GM18951 (cell line): ENCODE measurements around the gene NHLRC4.

Experiments
- POLR2A ChIP-seq: IDR thresholded peaks from 4 replicates; pipeline ENCODE4 v1.6.1; 2011; ENCODE audit warnings: mild to moderate bottlenecking; ENCODE audit not compliant: insufficient read length, insufficient read depth; ENCODE audit errors: extremely low read depth
- in situ Hi-C: fragments of 300-500 bp; cut with MboI; formaldehyde crosslinking; loops from one replicate; pipeline ENCODE4 v1.12.0; 2022; ENCODE audit warnings: low sequenced_read_pairs, mixed read lengths, inconsistent platforms; ENCODE audit not compliant: unreplicated experiment

The NHLRC4 gene

GRCh38 chr16:537415-538335, 29.1 kb upstream of the NHLRC4 start:
- in situ Hi-C loops: no loop called here
- TF ChIP-seq POLR2A: no peak

GRCh38 chr16:539901-540530, 26.8 kb upstream of the NHLRC4 start:
- in situ Hi-C loops: no loop called here

GRCh38 chr16:540645-541340, 26.0 kb upstream of the NHLRC4 start:
- TF ChIP-seq POLR2A: no peak
- in situ Hi-C loops: no loop called here

More at GRCh38 chr16:539901-540530, 26.8 kb upstream of the NHLRC4 start:
- TF ChIP-seq POLR2A: no peak

GRCh38 chr16:543301-544164, 23.3 kb upstream of the NHLRC4 start:
- in situ Hi-C loops: no loop called here
- no peak for TF ChIP-seq POLR2A

GRCh38 chr16:544517-544916, 22.3 kb upstream of the NHLRC4 start:
- in situ Hi-C loops: no loop called here

GRCh38 chr16:546909-547770, 19.7 kb upstream of the NHLRC4 start:
- in situ Hi-C loops: no loop called here

More at GRCh38 chr16:544517-544916, 22.3 kb upstream of the NHLRC4 start:
- no peak for TF ChIP-seq POLR2A

GRCh38 chr16:548586-548985, 18.2 kb upstream of the NHLRC4 start:
- in situ Hi-C loops: no loop called here
- no peak for TF ChIP-seq POLR2A

More at GRCh38 chr16:546909-547770, 19.7 kb upstream of the NHLRC4 start:
- TF ChIP-seq POLR2A: no peak

GRCh38 chr16:549544-550263, 17.1 kb upstream of the NHLRC4 start:
- in situ Hi-C loops: no loop called here
- TF ChIP-seq POLR2A: no peak

- in situ Hi-C loops: no loop called here
- no peak for TF ChIP-seq POLR2A
Observed at GRCh38 chr16:551210-551609, 15.6 kb upstream of the NHLRC4 start.

GRCh38 chr16:552171-552570, 14.6 kb upstream of the NHLRC4 start:
- TF ChIP-seq POLR2A: no peak
- in situ Hi-C loops: no loop called here
